NK-92 treated with Interleukin-12 subunit alpha and Interleukin-12 subunit beta, amount 100 ng/mL, for 24 hours (cell line): Measurements from ENCODE around the gene SIK3.

Experiments used
- DNase-seq: peaks from one replicate; lab custom pipeline; 2025; lab: John Stamatoyannopoulos, UW

SIK3 gene

DNA sequence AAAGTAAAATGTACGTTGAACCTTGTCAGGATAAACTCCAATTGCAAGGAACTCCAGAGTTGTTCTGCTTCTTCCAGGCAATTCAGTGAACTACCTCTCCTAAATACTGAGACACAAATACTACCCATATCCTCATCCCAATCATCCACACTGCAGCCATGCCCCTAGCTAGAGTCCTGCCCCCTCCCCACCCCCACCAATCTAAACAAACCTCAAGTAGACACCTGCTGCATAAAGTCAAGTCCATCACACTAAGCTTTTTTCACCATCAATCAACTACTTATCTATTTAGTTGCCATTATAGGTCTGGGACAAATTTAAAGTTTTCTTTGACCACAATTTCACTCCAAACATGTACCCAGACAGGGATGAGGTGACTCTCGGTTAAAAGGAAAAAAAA lies 167.6 kb downstream of the SIK3 start:
- DNase-seq: no peak

DNA sequence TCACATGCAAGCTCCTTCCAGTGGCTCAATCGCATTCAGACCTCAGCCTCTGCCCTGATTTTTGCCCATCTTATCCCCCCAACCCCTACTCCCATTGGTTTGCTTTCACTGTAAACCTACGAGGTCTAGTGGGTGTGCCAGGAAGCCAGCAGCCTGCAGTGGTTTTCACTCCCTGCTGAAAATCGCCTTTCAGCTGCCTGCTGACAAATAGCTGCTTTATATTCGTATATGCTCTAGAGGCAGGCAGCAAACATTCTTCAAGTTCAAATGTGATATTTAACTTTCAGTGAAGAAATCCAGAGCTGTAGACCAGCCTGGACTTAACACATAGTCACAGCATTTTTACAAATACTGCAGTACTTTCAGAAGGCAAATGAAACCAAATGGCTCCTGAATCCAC lies 168.1 kb downstream of the SIK3 start:
- DNase-seq: no peak

- DNase-seq: no peak
Measured at GRCh38 chr11:116929414-116930090, 168.7 kb downstream of the SIK3 start.

GRCh38 chr11:116928845-116929244 lies 169.4 kb downstream of the SIK3 start:
- DNase-seq: no peak

GRCh38 chr11:116928102-116928777 lies 170.0 kb downstream of the SIK3 start:
- DNase-seq: no peak

GRCh38 chr11:116927163-116927974 lies 170.9 kb downstream of the SIK3 start:
- no peak for DNase-seq

DNA sequence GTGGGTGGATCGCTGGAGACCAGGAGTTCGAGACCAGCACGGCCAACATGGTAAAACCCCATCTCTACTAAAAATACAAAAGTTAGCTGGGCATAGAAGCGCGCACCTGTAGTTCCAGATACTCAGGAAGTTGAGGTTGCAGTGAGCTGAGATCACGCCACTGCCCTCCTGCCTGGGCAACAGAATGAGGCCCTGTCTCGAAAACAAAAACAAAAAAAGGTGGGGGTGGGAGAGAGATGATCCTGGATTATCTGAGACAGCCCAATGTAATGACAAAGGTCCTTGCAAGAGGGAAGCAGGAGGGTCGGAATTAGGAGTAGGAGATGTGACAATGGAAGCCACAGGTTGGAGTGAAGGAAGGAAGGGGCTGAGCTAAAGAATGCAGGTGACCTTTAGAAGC lies 173.2 kb downstream of the SIK3 start:
- no peak for DNase-seq

DNA sequence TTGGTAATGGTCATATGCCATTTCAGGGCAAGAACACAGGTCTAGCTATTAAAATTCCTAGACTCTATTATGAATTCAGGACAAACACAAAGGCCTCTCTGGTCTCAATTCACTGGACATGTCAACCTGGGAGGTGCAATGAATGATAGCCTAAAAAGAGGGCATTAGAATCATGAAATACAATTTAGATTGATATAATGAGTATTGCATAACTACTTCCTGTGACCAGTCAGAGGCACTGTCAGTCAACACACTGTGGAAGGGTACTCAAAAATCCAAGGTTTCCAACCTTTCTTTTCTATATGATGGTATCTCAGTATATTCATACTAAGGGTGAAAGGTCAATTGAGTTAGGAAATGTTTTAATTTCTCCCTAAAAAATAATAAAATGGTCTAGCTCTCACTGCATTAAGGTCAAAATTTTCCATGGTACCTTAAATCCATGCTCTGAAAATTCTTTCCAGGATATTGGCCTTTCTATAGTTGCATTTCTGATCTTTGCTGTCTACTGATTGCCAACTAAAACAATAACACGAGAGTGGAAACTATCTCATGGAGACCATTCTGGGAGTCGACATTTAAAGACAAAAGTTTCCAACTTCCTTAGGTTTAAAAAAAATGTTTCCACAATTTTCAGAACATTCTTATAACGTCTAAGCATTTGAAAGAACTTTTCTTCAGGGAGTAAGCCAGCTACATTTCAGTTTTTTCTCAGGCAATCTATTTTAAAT lies 179.1 kb downstream of the SIK3 start:
- no peak for DNase-seq

- no peak for DNase-seq
Measured at GRCh38 chr11:116917632-116918031, 180.6 kb downstream of the SIK3 start.

- no peak for DNase-seq
Measured at GRCh38 chr11:116916886-116917285, 181.3 kb downstream of the SIK3 start.

DNA sequence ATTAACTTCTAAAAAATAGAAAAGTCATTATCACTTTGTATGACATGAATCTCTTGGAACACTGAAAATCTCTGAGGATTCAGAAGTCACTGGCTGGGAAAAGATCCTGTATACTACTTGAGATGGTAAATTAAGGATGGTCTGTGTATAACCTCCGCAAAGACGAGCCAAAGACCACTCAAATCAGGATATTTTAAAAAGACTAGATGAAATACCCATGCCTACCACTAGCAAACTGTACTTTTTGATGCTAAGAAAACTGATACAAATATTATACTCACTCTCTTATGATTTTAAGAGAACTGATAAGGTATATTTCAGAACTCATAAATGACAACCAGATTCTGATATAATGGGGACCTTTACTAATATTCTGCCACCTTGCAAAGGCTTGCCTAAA lies 182.2 kb downstream of the SIK3 start:
- no peak for DNase-seq

DNA sequence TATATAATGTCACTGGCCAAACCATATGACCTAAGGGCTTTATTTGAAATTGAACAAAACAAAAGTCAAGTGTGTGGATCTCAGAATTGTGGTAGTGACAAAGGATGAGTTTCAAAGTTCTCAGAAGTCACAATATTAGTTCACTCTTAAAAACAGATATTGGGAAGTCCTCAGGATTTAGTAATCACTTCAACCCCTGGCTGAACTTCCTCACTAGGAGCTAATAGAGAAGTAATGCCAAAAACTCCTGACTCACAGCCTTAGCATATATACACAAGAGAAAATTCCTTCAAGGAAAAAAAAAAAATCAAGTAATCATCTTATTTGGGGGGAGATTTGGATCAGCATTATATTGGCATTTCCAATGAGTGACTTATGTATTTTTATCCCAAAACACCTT lies 185.2 kb downstream of the SIK3 start:
- no peak for DNase-seq

GRCh38 chr11:116911976-116912734 lies 186.1 kb downstream of the SIK3 start:
- no peak for DNase-seq

- no peak for DNase-seq
Measured at GRCh38 chr11:116910847-116911246, 187.4 kb downstream of the SIK3 start.

DNA sequence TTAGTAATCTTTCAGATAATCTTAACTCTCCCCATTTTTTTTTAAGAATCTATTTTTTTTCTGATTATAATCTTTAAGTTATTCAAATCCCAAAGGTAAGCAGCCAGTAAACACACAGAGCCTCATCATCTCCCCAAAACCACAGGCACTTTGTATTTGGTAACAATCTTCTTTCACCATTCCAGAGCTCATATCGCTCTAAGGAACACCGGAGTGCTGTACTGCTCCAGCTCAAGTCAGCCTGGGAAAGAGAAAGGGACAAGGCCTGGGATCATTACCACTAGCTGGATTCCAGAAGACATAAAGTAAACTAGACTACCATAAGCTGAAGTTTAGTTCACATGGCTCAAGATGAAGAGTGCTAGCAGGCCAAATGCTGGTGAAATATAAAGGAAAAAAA lies 187.8 kb downstream of the SIK3 start:
- no peak for DNase-seq

- no peak for DNase-seq
Measured at GRCh38 chr11:116909245-116909644, 189.0 kb downstream of the SIK3 start.

DNA sequence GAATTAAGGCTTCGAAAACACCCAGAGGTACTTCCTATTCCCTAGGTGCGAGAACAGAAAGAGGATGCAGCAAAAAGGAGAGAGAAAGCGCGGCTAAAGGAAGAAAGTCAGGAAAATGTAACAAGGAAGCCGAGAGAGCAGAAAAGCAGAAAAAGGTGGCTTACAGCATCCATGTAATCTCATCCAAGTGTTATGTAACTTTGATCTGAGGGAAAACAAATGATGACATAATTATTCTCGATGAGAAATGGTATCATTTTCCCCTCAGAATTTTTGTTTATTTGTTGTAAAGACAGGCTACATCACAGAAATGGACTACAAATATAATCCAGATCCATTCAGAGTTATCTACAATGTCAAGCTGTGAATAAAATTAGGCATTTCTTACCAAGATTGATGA lies 191.7 kb downstream of the SIK3 start:
- DNase-seq: no peak

- DNase-seq: no peak
Measured at GRCh38 chr11:116903090-116903489, 195.1 kb downstream of the SIK3 start.

GRCh38 chr11:116901964-116902688 lies 196.1 kb downstream of the SIK3 start:
- DNase-seq: no peak

DNA sequence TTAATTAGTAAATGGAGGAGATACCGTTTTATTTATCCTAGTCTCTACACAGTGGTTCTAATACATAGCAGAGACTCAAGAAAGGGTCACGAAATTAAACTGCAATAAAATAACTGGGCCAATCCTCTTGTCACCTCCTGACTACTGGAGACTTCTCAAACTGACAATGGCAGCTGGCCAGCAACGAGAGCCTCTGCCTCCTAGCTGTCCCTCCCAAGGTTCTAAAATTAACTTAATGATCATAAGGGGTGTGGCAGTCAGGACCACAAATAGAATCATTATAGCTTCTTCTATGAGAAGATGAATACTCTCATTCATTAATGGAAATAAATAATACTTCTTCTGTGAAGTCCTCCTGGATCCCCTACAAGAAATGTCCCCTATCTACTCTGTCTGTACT lies 197.0 kb downstream of the SIK3 start:
- DNase-seq: no peak

- DNase-seq: no peak
Measured at GRCh38 chr11:116896211-116896610, 202.0 kb downstream of the SIK3 start.
